GM20431 (cell line): ENCODE measurements around the gene PLCB2.

Experiments used
- in situ Hi-C: fragments of 300-500 bp; cut with MseI, MboI; formaldehyde crosslinking; loops from one replicate; pipeline ENCODE4 v1.15.0; 2020; ENCODE audit warnings: low sequenced_read_pairs; ENCODE audit not compliant: unreplicated experiment

The PLCB2 gene

GRCh38 chr15:40244961-40245523, 62.7 kb downstream of the PLCB2 start:
- in situ Hi-C loops, result no loop called here

- in situ Hi-C loops, result no loop called here
Measured at GRCh38 chr15:40243126-40243810, 64.5 kb downstream of the PLCB2 start.

- in situ Hi-C loops, result no loop called here
Measured at GRCh38 chr15:40242601-40243000, 65.1 kb downstream of the PLCB2 start.

- in situ Hi-C loops, result no loop called here
Measured at GRCh38 chr15:40242213-40242599, 65.5 kb downstream of the PLCB2 start.

- in situ Hi-C loops, result no loop called here
Measured at GRCh38 chr15:40241269-40242212, 66.2 kb downstream of the PLCB2 start.

- in situ Hi-C loops, result no loop called here
Measured at GRCh38 chr15:40240619-40241221, 67.0 kb downstream of the PLCB2 start.

GRCh38 chr15:40239693-40240618, 67.8 kb downstream of the PLCB2 start:
- in situ Hi-C loops, result no loop called here

- in situ Hi-C loops, result no loop called here
Measured at GRCh38 chr15:40239404-40239692, 68.4 kb downstream of the PLCB2 start.

- in situ Hi-C loops, result no loop called here
Measured at GRCh38 chr15:40238532-40239403, 69.0 kb downstream of the PLCB2 start, which contains the start of gene PAK6. Gene PAK6 (plus strand): TSS chr15:40239063. CDS start chr15:40264786, 25,723 bp downstream.
